Body of pancreas (tissue), 4 donors: ENCODE data around the gene ENO4. TPM values are rescaled to one million over a fixed set of nuclear protein-coding genes. Genes with fewer than 3 reads are reported as not detected.

Experiments
- ATAC-seq: fragments of 150-250 bp; one replicate; pipeline ENCODE4 v1.9.1; 2016
- DNase-seq, 4 donors: peaks; one replicate each; pipeline ENCODE4 v3.0.0-alpha.2; 2019
- H3K27ac ChIP-seq, 4 donors: fragments of 200-600 bp; sonication (generic); 1 replicate in 3 of 4; 2 replicates in 1 of 4; pipeline versions ENCODE4 v1.5.1 to v1.6.1; 2016 to 2019; ENCODE audit warnings: mild to moderate bottlenecking in 1 of 4, mixed read lengths in 1 of 4, moderate library complexity in 1 of 4
- H3K27me3 ChIP-seq, 2 donors: fragments of 200-600 bp; sonication (generic); one replicate each; pipeline ENCODE4 v1.6.0; 2016; ENCODE audit warnings: mild to moderate bottlenecking in 1 of 2
- H3K36me3 ChIP-seq, 2 donors: fragments of 200-600 bp; sonication (generic); replicated peaks in 1 of 2; 2 replicates each; pipeline ENCODE4 v1.5.1; 2016; ENCODE audit warnings: low read depth in 2 of 2; ENCODE audit not compliant: insufficient read depth in 1 of 2
- H3K4me1 ChIP-seq: fragments of 200-600 bp; sonication (generic); one replicate; pipeline ENCODE4 v1.6.0; 2016
- H3K4me3 ChIP-seq, 2 donors: fragments of 200-600 bp; sonication (generic); 1 replicate in 1 of 2; 2 replicates in 1 of 2; pipeline ENCODE4 v1.5.1; 2016 to 2019
- H3K9me3 ChIP-seq, 3 donors: fragments of 200-600 bp; sonication (generic); 1 replicate in 2 of 3; 2 replicates in 1 of 3; pipeline ENCODE4 v1.5.1; 2016
- POLR2A ChIP-seq, 3 donors: fragments of 450-650 bp; IDR thresholded peaks; one replicate each; pipeline ENCODE4 v1.6.1; 2016; ENCODE audit warnings: antibody characterized with exemption in 3 of 3, mild to moderate bottlenecking in 2 of 3
- WGBS, 2 donors: methylation state at CpG; one replicate each; pipeline ENCODE4 v1.1.5; 2017; 5-methylcytosine and 5-hydroxymethylcytosine counted together
- intact Hi-C: fragments of 100-400 bp; cut with DNase I; formaldehyde crosslinking; loops from one replicate; pipeline ENCODE4 v1.15.1; 2023
- total RNA-seq, 2 donors: library from RNA; depleted of rRNA; stranded (reverse); fragments of >200 nt; gene quantifications; one replicate each; pipeline ENCODE4 v1.1.0, GENCODE V29; 2016
- TF ChIP-seq, protein P1 (sequence below), 7 experiments: fragments of 450-650 bp in 4 of 7; fragments of 200-600 bp in 3 of 7; sonication (generic) in 3 of 7; IDR thresholded peaks; one replicate each; pipeline ENCODE4 v1.5.1; 2016 to 2019; ENCODE audit warnings: antibody characterized with exemption in 7 of 7

Gene ENO4
- total RNA-seq, 2 donors from 2014 or later, result 1.0 TPM; not detected in 1

DNA sequence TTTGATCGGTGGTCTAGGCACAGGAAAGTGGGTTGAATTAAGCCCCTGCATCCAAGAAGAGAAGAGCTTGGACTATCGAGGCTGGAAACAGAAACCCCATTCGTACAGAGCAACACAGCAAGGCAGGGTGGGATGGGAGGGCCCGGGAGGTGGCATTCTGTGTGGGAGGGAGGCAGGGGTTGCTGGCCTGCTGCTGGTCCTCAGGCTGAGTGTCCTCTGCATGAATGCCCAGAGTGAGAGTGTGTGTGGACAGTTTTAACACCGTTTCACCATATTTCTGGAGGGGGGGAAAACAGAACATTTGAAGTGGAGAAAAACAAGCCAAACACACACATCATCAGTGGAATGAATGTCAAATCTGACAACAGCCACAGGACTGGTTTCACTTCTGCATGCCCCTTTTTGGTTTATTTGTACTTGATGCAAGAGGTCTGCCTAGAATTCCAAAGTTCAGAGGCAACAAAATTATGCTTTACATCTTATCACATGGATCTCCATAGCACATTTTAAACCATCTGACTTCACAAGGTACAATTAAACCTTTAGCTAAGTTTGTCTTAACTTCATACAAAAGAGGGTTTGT, 11.1 kb upstream of the ENO4 start:
- Histone ChIP-seq H3K27me3 (no peaks in the 10 kb centered on the region), H3K9me3 (no peaks in the 10 kb centered on the region), H3K4me3 (no peak overlapping the region), H3K4me1 (no peaks in the 10 kb centered on the region), H3K36me3 (no peaks in the 10 kb centered on the region), H3K27ac (no peak overlapping the region)
- WGBS, 2 donors, result 82 to 85% methylated on average over 5 of the region's 5 CpGs
- DNase-seq, result no peak
- intact Hi-C loops, result no loop called here
- ATAC-seq, result no peak
- TF ChIP-seq POLR2A (IDR thresholded peaks at IDR 0.05), result no peak
- TF ChIP-seq, protein P1, sequence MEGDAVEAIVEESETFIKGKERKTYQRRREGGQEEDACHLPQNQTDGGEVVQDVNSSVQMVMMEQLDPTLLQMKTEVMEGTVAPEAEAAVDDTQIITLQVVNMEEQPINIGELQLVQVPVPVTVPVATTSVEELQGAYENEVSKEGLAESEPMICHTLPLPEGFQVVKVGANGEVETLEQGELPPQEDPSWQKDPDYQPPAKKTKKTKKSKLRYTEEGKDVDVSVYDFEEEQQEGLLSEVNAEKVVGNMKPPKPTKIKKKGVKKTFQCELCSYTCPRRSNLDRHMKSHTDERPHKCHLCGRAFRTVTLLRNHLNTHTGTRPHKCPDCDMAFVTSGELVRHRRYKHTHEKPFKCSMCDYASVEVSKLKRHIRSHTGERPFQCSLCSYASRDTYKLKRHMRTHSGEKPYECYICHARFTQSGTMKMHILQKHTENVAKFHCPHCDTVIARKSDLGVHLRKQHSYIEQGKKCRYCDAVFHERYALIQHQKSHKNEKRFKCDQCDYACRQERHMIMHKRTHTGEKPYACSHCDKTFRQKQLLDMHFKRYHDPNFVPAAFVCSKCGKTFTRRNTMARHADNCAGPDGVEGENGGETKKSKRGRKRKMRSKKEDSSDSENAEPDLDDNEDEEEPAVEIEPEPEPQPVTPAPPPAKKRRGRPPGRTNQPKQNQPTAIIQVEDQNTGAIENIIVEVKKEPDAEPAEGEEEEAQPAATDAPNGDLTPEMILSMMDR (IDR thresholded peaks at IDR 0.05), result no peak

DNA sequence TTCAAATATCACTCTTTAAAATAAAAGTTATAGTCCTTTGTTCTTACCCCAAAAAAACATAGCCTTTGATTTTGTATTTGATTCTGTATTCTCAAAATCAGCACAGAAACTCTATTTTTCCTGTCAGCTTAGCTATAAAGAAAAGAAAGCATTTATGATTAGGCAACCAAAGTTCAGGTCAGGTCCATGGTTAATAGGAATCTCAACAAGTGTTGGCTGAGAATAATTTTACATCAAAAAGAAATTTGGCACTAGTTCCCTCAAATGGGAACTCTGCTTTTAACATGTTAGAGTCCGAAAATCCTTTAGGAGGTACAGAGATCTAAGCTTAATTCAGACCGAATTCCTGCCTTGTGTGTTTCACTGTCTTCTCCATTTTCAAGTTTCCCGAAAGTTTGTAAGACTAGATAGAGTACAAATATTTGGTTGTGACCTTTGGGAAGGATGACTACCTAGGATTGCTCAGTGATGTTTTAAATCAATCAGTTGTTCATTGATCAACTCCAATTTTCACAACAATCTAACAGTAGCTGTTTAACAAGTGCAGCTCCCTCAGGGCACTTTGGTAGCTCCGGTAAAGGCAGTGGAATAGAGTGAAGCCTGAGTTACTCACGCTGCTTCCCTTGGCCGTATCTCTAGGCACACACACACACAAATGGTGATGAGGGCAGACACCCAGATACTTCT, 8.8 kb upstream of the ENO4 start:
- Histone ChIP-seq H3K4me1 (no peaks in the 10 kb centered on the region), H3K36me3 (no peaks in the 10 kb centered on the region), H3K27me3 (no peaks in the 10 kb centered on the region), H3K9me3 (no peaks in the 10 kb centered on the region), H3K27ac (no peak overlapping the region), H3K4me3 (no peak overlapping the region)
- 87 to 90% methylated on average over 6 of the region's 6 CpGs for WGBS, 2 donors
- intact Hi-C loops, result no loop called here
- ATAC-seq (no peak), DNase-seq (no peak)
- TF ChIP-seq, protein P1 (IDR thresholded peaks at IDR 0.05), result no peak
- TF ChIP-seq POLR2A (IDR thresholded peaks at IDR 0.05), result no peak

DNA sequence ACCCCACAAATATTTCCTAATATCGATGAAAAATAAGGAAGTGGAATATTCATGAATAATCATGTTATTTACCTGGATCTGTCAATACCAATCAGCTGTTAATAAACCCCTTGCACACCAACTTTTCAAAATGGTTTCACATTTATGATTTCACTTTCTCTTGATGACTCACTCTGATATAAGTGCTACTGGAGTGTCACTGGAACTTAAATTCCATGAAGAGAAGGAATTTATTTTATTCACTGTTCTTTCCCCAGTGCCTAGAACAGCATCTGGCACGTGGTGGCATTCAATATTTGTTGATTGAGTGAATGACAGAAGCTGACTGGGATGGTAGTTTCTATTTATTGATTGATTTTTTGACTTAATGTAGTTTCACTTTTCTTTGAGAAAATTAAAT, 3.5 kb upstream of the ENO4 start:
- Histone ChIP-seq H3K27me3 (no peaks in the 10 kb centered on the region), H3K4me1 (peaks cover 18% of the 10 kb centered on the region), H3K36me3 (no peaks in the 10 kb centered on the region), H3K27ac (no peak overlapping the region), H3K4me3 (no peak overlapping the region), H3K9me3 (no peaks in the 10 kb centered on the region)
- intact Hi-C loops, result no loop called here
- TF ChIP-seq, protein P1 (IDR thresholded peaks at IDR 0.05), result no peak
- TF ChIP-seq POLR2A (IDR thresholded peaks at IDR 0.05), result no peak
- DNase-seq, result no peak
- 69 to 73% methylated on average over 2 of the region's 2 CpGs for WGBS, 2 donors
- ATAC-seq, result no peak

DNA sequence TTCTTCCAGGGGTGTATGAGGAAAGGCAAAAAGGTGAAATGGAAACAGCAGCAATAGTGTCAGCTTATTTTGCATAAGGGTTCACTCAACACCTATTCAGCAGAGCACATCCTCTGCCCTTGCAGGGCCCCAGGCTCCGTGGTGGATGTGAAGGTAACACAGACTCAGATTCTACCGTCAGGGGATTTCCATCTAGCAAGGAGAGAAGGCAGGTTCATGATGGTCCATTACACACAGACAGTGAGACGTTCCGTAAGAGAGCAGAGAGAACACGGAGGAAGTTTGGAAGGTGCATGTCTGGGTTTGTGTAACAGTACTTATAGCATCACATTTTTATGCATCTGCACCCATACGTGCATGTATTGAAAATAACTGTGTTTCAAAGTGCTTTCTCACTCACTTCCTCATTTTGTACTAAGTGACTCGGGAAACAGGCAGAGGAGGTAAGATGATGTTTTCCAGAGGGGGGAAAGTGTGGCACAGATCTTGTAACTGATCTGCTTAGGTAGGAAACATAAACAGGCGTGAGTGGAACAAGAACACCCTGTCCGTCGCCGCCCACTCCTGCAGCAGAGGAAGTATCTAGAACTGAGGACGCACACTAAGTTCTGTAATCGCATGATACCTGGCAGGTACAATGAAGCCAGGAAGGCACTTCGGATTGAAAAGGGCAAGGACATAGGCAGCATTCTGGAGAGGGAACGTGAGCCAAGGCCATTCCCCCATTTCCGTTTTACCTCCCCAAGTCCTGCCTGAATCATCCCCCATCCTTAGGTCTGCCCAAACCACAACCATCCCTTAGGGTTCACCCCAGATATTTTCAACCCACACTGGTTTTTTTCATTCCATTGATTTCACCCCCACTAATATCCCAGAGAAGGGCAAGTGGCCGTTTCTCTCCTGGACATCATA, 1.0 kb upstream of the ENO4 start:
- Histone ChIP-seq H3K4me1 (peaks cover 18% of the 10 kb centered on the region), H3K27ac (peak overlapping the region in 3 of 4 donors; percentile 72 to 85 (median 76)), H3K9me3 (no peaks in the 10 kb centered on the region), H3K36me3 (no peaks in the 10 kb centered on the region), H3K27me3 (no peaks in the 10 kb centered on the region), H3K4me3 (peak overlapping the region; percentile 82 to 86)
- intact Hi-C loops, result no loop called here
- no peak for TF ChIP-seq POLR2A (IDR thresholded peaks at IDR 0.05)
- TF ChIP-seq, protein P1 (IDR thresholded peaks at IDR 0.05), result no peak
- no peak for ATAC-seq
- peak in 2 of 4 donors; percentile 8 for DNase-seq
- WGBS, 2 donors, result 31 to 40% methylated on average over 17 of the region's 17 CpGs
